AG04450 (cell line): ENCODE measurements around the gene SUN2. TPM values are rescaled to one million over a fixed set of nuclear protein-coding genes. Genes with fewer than 3 reads are reported as not detected.

ENCODE experiments used
- CTCF ChIA-PET: fragments of 300-600, 350-600 bp; formaldehyde crosslinking; extraction: SDS; loops from one replicate; lab custom pipeline; 2022; ENCODE audit warnings: antibody characterized with exemption, inconsistent platforms; lab: Charles Lee
- POLR2A ChIA-PET: fragments of 350-600 bp; formaldehyde crosslinking; extraction: SDS; loops from one replicate; lab custom pipeline; 2021; ENCODE audit warnings: antibody characterized with exemption, inconsistent platforms; lab: Yijun Ruan, JAX
- DNase-seq: peaks from one replicate; pipeline ENCODE4 v3.0.0-alpha.2; 2011; ENCODE audit warnings: low read depth, low spot score
- H3K27ac ChIP-seq: one replicate; pipeline ENCODE4 v1.5.1; 2012; ENCODE audit warnings: low read depth, low read length, control low read depth
- H3K27me3 ChIP-seq: one replicate; pipeline ENCODE4 v1.6.0; 2012; ENCODE audit warnings: low read length; ENCODE audit not compliant: control insufficient read depth, insufficient read depth
- H3K4me3 ChIP-seq: 2 replicates; pipeline ENCODE4 v1.5.1; 2011; ENCODE audit warnings: mild to moderate bottlenecking, low read depth, low read length, control low read depth
- H3K9me3 ChIP-seq: 2 replicates; pipeline ENCODE4 v1.5.1; 2012; ENCODE audit warnings: low read length; ENCODE audit not compliant: control insufficient read depth, insufficient read depth
- polyA plus RNA-seq: library from polyadenylated mRNA; depleted of rRNA; stranded (reverse); fragments of >200 nt; gene quantifications from 2 replicates; pipeline ENCODE4 v1.2.3, GENCODE V29; 2011
- TF ChIP-seq, protein P1 (sequence below): IDR thresholded peaks from 2 replicates; pipeline ENCODE4 v1.5.1; 2011; ENCODE audit warnings: low read depth, low read length, control low read depth, inconsistent platforms

The SUN2 gene
- polyA plus RNA-seq, 1 experiment: 24.5 TPM

DNA sequence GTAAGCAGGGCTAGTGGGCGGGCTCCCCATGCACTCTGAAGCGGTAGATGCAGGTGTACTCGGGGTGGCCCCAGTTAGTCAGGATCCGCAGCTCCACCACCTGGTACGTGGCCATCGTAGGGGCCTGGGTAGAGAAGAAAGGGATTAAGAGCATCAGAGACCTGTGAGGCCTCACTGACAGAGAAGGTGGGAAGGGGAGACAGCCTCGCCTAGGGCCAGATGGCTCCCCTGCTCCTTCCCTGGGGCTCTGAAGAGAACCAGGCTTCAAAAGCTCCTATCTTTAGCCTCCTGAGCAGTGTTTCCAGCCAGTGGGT is 19.6 kb downstream of the SUN2 start:
- CTCF ChIA-PET: interaction anchor here (1.0 kb wide), 1 partner anchor 33 kb away, joined by 3 read pairs; no protein-coding TSS in a partner anchor
- DNase-seq: no peak
- TF ChIP-seq, protein P1, sequence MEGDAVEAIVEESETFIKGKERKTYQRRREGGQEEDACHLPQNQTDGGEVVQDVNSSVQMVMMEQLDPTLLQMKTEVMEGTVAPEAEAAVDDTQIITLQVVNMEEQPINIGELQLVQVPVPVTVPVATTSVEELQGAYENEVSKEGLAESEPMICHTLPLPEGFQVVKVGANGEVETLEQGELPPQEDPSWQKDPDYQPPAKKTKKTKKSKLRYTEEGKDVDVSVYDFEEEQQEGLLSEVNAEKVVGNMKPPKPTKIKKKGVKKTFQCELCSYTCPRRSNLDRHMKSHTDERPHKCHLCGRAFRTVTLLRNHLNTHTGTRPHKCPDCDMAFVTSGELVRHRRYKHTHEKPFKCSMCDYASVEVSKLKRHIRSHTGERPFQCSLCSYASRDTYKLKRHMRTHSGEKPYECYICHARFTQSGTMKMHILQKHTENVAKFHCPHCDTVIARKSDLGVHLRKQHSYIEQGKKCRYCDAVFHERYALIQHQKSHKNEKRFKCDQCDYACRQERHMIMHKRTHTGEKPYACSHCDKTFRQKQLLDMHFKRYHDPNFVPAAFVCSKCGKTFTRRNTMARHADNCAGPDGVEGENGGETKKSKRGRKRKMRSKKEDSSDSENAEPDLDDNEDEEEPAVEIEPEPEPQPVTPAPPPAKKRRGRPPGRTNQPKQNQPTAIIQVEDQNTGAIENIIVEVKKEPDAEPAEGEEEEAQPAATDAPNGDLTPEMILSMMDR: no peak
- no peak overlapping the region for H3K4me3 ChIP-seq
- no peak overlapping the region for H3K27ac ChIP-seq
- POLR2A ChIA-PET: no interaction called here
- no peaks in the 10 kb centered on the region; the same call in 1 of the 2 replicates for H3K9me3 ChIP-seq
- no peaks in the 10 kb centered on the region for H3K27me3 ChIP-seq

DNA sequence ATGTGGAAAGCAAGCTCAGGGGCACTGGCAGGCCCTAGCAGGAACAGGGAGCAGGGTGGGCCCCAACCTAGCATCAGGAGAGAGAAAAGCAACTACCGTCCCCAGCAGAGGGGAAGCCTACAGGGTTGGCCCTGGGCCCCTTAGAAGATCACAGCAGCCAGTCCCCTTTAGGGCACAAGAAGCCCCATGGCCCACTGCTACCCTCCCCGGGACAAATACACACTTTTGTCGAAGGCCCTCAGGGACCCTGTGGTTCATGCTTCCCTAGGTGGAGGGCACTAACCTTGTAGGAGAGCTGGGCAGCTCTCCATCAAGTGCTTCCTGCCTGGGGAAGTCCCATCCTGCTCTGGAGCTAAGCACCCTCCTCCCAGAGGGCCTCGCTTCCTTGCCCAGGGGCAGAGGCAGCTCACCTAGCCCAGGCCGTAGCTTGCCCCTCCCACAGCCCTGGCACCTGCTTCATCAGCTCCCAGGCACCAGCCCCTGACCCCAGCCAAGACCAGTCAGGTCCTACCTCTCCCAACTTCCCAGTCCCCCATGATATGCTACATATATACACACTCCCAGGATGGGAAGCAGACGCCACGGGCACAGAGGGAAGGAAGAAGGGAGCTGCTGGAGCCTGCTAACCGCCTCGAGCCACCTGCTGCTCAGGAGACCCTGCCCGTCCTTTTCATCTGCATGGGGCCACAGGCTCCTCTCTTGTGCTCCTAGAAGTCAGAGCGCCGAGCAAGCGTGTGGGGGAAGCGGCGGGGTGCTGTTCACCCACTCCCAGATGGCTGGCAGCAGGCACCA is 20.1 kb downstream of the SUN2 start:
- no peak for DNase-seq
- Histone ChIP-seq H3K27ac (peak overlapping the region; percentile 21), H3K4me3 (no peak overlapping the region), H3K27me3 (no peaks in the 10 kb centered on the region), H3K9me3 (no peaks in the 10 kb centered on the region; the same call in 1 of the 2 replicates)
- CTCF ChIA-PET: interaction anchor here (1.0 to 2.9 kb wide), 2 partner anchors 11 to 33 kb away, joined by 3 to 19 read pairs; no protein-coding TSS in a partner anchor
- POLR2A ChIA-PET: no interaction called here
- TF ChIP-seq, protein P1: no peak

DNA sequence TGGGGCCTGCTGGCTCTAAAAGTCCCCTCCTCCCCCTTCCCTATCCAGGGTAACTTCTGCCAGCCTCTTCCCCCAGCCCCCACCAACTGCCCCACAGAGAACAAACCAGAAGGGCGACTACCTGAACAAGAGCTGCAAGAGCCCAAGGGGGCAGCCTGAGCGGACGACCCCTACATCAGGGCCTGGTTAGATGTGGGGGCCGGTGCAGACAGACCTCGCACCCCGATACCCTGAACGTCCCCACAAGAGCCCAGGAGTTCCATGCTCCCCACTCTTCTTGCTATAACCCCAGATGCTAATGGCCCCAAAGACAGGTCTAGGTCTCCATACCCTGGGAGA is 20.7 kb downstream of the SUN2 start:
- POLR2A ChIA-PET: no interaction called here
- CTCF ChIA-PET: interaction anchor here (2.9 kb wide), 1 partner anchor 10 kb away, joined by 19 read pairs; no protein-coding TSS in a partner anchor
- no peak for DNase-seq
- Histone ChIP-seq H3K4me3 (no peak overlapping the region), H3K27ac (peak overlapping the region; percentile 21), H3K27me3 (no peaks in the 10 kb centered on the region), H3K9me3 (no peaks in the 10 kb centered on the region; the same call in 1 of the 2 replicates)
- TF ChIP-seq, protein P1: no peak

DNA sequence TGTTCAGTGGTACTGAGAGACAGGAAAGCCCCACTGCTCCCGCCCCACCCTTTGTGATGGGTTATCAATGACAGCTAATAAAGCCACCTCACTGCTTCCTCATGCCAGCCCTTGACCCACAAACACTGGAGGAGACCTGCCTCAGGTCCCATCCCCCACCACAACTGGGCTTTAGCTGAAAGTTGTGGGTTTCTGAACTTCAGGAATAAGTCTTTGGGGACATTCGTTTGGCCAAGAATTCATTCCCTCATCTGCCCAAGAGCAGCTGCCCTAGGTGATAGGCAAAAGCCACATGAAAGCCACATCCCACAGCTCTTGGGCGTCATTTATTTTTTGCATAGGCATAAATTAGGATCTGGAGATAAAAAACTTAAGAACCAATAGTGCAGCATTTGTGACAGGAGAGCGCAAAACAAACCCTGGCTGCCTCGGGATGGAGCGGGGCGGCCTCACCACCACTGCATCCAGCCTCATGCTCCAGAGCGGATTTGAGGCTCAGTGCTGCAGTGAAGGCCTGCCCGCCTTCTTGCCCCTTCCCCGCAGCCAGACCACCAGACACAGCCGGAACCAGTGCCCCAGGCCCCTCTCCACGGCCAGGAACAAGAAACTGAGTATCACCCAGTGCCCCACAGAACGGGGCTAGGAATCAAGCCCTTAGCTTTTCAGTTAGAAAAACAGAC is 21.2 kb downstream of the SUN2 start:
- Histone ChIP-seq H3K27me3 (no peaks in the 10 kb centered on the region), H3K9me3 (no peaks in the 10 kb centered on the region; the same call in 1 of the 2 replicates), H3K27ac (peak overlapping the region; percentile 74), H3K4me3 (no peak overlapping the region)
- TF ChIP-seq, protein P1: no peak
- ChIA-PET CTCF (interaction anchor here (2.9 kb wide), 1 partner anchor 10 kb away, joined by 19 read pairs; no protein-coding TSS in a partner anchor), POLR2A (interaction anchor here (0.9 kb wide), 1 partner anchor 16 kb away, joined by 3 read pairs; no protein-coding TSS in a partner anchor)
- no peak for DNase-seq
